Adrenal gland (tissue), 12 donors: ENCODE measurements around the gene FAM98B. TPM values are rescaled to one million over a fixed set of nuclear protein-coding genes. Genes with fewer than 3 reads are reported as not detected.

Experiments
- DNase-seq, 7 donors: peaks; one replicate each; pipeline ENCODE4 v3.0.0-alpha.2; 2019 to 2020
- H3K27ac ChIP-seq, 5 donors: fragments of 200-600 bp; sonication (generic) in 4 of 5; 1 replicate in 3 of 5; 2 replicates in 2 of 5; pipeline versions ENCODE4 v1.5.1 to v1.8.0; 2016 to 2020; ENCODE audit warnings: mild to moderate bottlenecking in 1 of 5
- H3K27me3 ChIP-seq: fragments of 200-600 bp; 2 replicates; pipeline ENCODE4 v1.8.0; 2021
- H3K36me3 ChIP-seq, 2 donors: fragments of 200-600 bp; replicated peaks in 1 of 2; 1 replicate in 1 of 2; 2 replicates in 1 of 2; pipeline versions ENCODE4 v1.5.1 to v1.8.0; 2018 to 2022
- H3K4me1 ChIP-seq, 2 donors: fragments of 200-600 bp; replicated peaks in 1 of 2; 1 replicate in 1 of 2; 2 replicates in 1 of 2; pipeline versions ENCODE4 v1.5.1 to v1.8.0; 2018 to 2021
- H3K4me3 ChIP-seq, 4 donors: fragments of 200-600 bp; sonication (generic) in 3 of 4; one replicate each; pipeline ENCODE4 v1.5.1; 2016 to 2018
- H3K9me3 ChIP-seq, 3 donors: fragments of 200-600 bp; sonication (generic) in 1 of 3; replicated peaks in 1 of 3; 1 replicate in 2 of 3; 2 replicates in 1 of 3; pipeline versions ENCODE4 v1.5.1 to v1.8.0; 2016 to 2021
- POLR2A ChIP-seq, 2 donors: fragments of 450-650 bp; IDR thresholded peaks; one replicate each; pipeline ENCODE4 v1.6.1; 2017; ENCODE audit warnings: antibody characterized with exemption in 2 of 2, mild to moderate bottlenecking in 2 of 2, moderate library complexity in 1 of 2
- WGBS, 4 donors: extraction: QIAGEN DNeasy Blood & Tissue Kit in 2 of 4; methylation state at CpG; one replicate each; pipeline versions ENCODE4 v1.1.5 to v1.1.7; 2013 to 2017; 5-methylcytosine and 5-hydroxymethylcytosine counted together
- intact Hi-C, 2 donors: fragments of 100-400 bp; cut with DNase I; formaldehyde crosslinking; loops; one replicate each; pipeline versions ENCODE4 v1.14.1 to v1.15.0; 2022 to 2023
- polyA plus RNA-seq, 3 donors: library from polyadenylated mRNA; stranded (reverse); fragments of 200-250 nt in 2 of 3; fragments of 350-450 nt in 1 of 3; fragmentation: Illumina TruSeq in 1 of 3; extraction: RNeasy Lipid Tissue Mini Kit (QIAGEN cat#74804) in 1 of 3; gene quantifications; one replicate each; pipeline ENCODE4 v1.2.3, GENCODE V29; 2013 to 2014
- total RNA-seq, 9 donors: library from RNA; depleted of rRNA in 4 of 9; stranded (reverse); fragments of >200 nt in 4 of 9; fragments of 120-200 nt in 1 of 9; fragmentation: NEBNext Ultra II Directional in 1 of 9; extraction: Animal tissue kit (Norgen Biotek cat#: 25700) in 1 of 9; gene quantifications; one replicate each; pipeline versions ENCODE4 v1.1.0 to v1.2.4, GENCODE V29; 2013 to 2023
- TF ChIP-seq, protein P1 (sequence below), 6 experiments: fragments of 450-650 bp in 4 of 6; fragments of 200-600 bp in 2 of 6; sonication (generic) in 1 of 6; IDR thresholded peaks; 1 replicate in 5 of 6; 2 replicates in 1 of 6; pipeline versions ENCODE4 v1.5.1 to v1.8.0; 2016 to 2021; ENCODE audit warnings: antibody characterized with exemption in 6 of 6, mild to moderate bottlenecking in 2 of 6, moderate library complexity in 1 of 6
- donor health status: healthy with polysubstance abuse.
- donor health status: Bipolar disorder and iron deficiency.
- donor health status: DM: yes; HTN: yes; CAD: no.
- donor health status: DM: no; HTN: no; CAD: no.
- donor health status: DM: no; HTN: no; CAD: no.
- donor health status: DM: yes; HTN: yes; CAD: no.

Gene FAM98B
- total and polyA plus RNA-seq, 12 donors = 3.0 to 30.1 (median 12.3) TPM

DNA sequence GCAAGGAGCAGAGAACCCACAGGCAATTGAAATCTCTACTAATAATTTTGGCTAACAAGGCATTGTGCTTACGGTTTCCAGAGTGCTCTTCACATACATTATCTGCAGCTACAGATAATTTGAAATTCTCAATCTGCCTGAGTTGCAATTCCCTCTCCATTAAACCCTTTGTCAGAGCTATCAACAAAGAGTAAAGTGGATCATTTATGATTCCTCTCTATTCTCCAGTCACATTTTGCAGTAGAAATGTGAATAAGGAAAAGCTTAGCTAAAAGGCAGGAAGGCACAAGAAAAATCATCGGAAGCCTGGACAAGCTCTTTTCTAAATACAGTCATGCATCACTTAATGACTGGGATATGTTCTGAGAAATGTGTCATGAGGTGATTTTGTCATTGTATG lies 49.6 kb downstream of the FAM98B start:
- no peaks in the 10 kb centered on the region for H3K4me1 ChIP-seq
- no peak for DNase-seq
- H3K9me3 ChIP-seq = no peaks in the 10 kb centered on the region
- intact Hi-C loops = no loop called here
- no peak overlapping the region for H3K27ac ChIP-seq
- H3K4me3 ChIP-seq = no peak overlapping the region
- WGBS, 4 donors = 83 to 89% (median 86%) methylated on average over 2 of the region's 2 CpGs
- H3K36me3 ChIP-seq = no peaks in the 10 kb centered on the region
- TF ChIP-seq POLR2A (IDR thresholded peaks at IDR 0.05) = no peak
- TF ChIP-seq, protein P1, sequence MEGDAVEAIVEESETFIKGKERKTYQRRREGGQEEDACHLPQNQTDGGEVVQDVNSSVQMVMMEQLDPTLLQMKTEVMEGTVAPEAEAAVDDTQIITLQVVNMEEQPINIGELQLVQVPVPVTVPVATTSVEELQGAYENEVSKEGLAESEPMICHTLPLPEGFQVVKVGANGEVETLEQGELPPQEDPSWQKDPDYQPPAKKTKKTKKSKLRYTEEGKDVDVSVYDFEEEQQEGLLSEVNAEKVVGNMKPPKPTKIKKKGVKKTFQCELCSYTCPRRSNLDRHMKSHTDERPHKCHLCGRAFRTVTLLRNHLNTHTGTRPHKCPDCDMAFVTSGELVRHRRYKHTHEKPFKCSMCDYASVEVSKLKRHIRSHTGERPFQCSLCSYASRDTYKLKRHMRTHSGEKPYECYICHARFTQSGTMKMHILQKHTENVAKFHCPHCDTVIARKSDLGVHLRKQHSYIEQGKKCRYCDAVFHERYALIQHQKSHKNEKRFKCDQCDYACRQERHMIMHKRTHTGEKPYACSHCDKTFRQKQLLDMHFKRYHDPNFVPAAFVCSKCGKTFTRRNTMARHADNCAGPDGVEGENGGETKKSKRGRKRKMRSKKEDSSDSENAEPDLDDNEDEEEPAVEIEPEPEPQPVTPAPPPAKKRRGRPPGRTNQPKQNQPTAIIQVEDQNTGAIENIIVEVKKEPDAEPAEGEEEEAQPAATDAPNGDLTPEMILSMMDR (IDR thresholded peaks at IDR 0.05) = no peak
- no peaks in the 10 kb centered on the region for H3K27me3 ChIP-seq

DNA sequence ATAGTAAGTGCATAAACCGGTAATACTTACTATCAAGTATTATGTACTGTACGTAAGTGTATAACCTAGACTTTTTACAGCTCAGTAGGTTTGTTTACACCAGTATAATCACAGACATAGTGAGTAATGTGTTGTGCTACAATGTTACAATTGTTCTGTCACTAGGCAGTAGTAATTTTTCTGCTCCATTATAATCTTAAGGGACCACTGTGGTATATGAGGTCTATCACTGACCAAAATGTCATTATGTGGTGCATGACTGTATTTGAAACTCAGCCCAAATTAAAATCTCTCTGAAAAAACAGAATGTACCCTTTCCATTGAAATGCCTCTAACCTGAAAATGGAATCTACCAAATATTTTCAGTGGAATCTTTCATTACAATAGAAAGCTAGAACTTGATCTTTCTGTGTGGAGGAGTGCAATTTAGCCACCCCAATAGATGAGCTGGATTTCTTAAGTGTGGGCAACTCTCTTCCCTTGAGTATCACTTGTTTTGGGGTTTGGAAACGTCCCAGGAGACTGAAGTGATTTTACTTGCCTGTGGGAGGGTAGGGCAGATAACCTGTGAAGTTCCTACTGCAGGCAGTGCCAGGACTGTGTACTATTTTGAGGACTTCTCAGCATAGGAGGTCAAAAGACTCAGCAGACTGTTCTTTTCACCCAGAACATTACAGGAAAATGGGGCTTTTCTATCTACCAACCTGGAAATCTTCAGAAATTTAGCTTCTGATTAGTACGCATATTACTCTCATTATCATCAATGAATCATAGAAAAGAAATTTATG lies 50.9 kb downstream of the FAM98B start:
- Histone ChIP-seq H3K27ac (no peak overlapping the region), H3K27me3 (no peaks in the 10 kb centered on the region), H3K9me3 (no peaks in the 10 kb centered on the region), H3K36me3 (no peaks in the 10 kb centered on the region), H3K4me1 (no peaks in the 10 kb centered on the region), H3K4me3 (no peak overlapping the region)
- no peak for DNase-seq
- intact Hi-C loops = no loop called here
- WGBS, 4 donors = 85 to 89% (median 88%) methylated on average over 4 of the region's 4 CpGs
- TF ChIP-seq, protein P1 (IDR thresholded peaks at IDR 0.05) = no peak
- TF ChIP-seq POLR2A (IDR thresholded peaks at IDR 0.05) = no peak

DNA sequence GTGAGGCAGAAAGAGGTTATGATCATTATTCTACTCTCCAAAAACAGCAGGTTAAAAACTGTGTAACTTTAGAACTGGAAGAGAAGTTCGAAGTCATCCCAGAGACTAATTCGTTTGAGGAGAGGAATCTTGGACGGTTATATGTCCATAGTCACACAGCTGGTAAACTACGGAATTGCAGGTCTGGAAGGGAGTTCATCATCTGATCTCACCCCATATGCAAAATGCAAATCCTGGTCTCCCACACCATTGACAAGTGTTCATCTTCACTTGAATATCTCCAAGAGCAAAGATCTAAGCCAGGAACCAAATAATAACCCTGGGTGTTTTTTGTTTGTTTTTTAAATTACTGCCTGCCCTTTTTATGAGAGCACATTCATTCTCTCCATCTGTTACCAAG lies 53.1 kb downstream of the FAM98B start:
- Histone ChIP-seq H3K4me1 (no peaks in the 10 kb centered on the region), H3K27me3 (no peaks in the 10 kb centered on the region), H3K4me3 (no peak overlapping the region), H3K9me3 (no peaks in the 10 kb centered on the region), H3K27ac (no peak overlapping the region), H3K36me3 (no peaks in the 10 kb centered on the region)
- intact Hi-C loops = no loop called here
- WGBS, 4 donors = 58 to 79% (median 74%) methylated on average over 4 of the region's 4 CpGs
- TF ChIP-seq POLR2A (IDR thresholded peaks at IDR 0.05) = no peak
- TF ChIP-seq, protein P1 (IDR thresholded peaks at IDR 0.05) = no peak
- no peak for DNase-seq

DNA sequence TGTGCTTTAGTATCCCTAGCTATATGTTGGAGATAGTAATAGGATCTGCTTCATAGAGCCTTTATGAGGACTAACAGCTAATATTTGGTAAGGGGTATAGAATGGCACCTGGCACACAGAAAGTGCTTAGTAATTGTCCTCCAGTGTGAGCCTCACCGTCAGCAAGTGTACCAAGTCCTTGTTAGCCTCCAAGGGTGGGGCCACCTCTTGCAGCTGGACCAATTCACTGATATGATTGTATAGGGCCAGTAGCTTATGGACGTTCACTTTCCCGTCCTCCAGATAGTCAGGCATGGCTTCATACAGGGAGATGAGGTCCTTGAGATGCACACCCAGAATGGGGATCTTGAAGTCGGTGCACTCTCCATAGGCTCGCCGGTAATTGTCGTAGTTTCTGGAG lies 53.6 kb downstream of the FAM98B start:
- Histone ChIP-seq H3K4me3 (no peak overlapping the region), H3K4me1 (no peaks in the 10 kb centered on the region), H3K27ac (no peak overlapping the region), H3K27me3 (no peaks in the 10 kb centered on the region), H3K9me3 (no peaks in the 10 kb centered on the region), H3K36me3 (no peaks in the 10 kb centered on the region)
- WGBS, 4 donors = 78 to 100% (median 92%) methylated on average over 5 to 7 of the region's 7 CpGs
- TF ChIP-seq, protein P1 (IDR thresholded peaks at IDR 0.05) = no peak
- intact Hi-C loops = no loop called here
- DNase-seq = no peak
